OCI-LY7 (cell line): ENCODE data around the gene SGK1.
A peak's percentile ranks its signal among the peaks of the same experiment; 100 is the strongest.

Experiments used
- CTCF ChIP-seq: fragments of 200-600 bp; sonication (generic); conservative IDR thresholded peaks from 2 replicates; pipeline ENCODE4 v1.5.1; 2014; ENCODE audit warnings: mild to moderate bottlenecking, antibody characterized with exemption, low read length, moderate library complexity, mixed read lengths
- EZH2phosphoT487 ChIP-seq: fragments of 200-600 bp; sonication (generic); IDR thresholded peaks from 2 replicates; pipeline ENCODE4 v1.6.1; 2018; ENCODE audit warnings: low read depth, borderline replicate concordance, mild to moderate bottlenecking, mixed run types, antibody characterized with exemption, low read length, moderate library complexity, mixed read lengths

- TF ChIP-seq CTCF = peak; percentile 53
- TF ChIP-seq EZH2phosphoT487 = no peak
Observed at GRCh38 chr6:134328138-134328537, 10.2 kb upstream of the SGK1 start.
